ENCODE measurements around the gene RHBDL2.

RHBDL2 gene

GRCh38 chr1:38885092-38885491, 56.5 kb downstream of the RHBDL2 start:
- no peak overlapping the region for H3K4me3 ChIP-seq (ENCODE audit: low read depth, low read length)
- TF ChIP-seq MYC (IDR thresholded peaks at IDR 0.05; ENCODE audit: low read depth, low read length) (no peak), POLR2A (IDR thresholded peaks at IDR 0.05; ENCODE audit: extremely low read depth, insufficient read length) (no peak)
- DNase-seq (ENCODE audit: low read depth) = no peak

- no peak for TF ChIP-seq CTCF (IDR thresholded peaks at IDR 0.05; ENCODE audit: low read depth, low read length)
- no peak for TF ChIP-seq MYC (IDR thresholded peaks at IDR 0.05; ENCODE audit: low read depth, low read length)
- no peak for TF ChIP-seq POLR2A (IDR thresholded peaks at IDR 0.05; ENCODE audit: extremely low read depth, insufficient read length)
- TF ChIP-seq MAX (IDR thresholded peaks at IDR 0.05; ENCODE audit: low read depth, low read length) = no peak
Observed at GRCh38 chr1:38881487-38881886, 60.1 kb downstream of the RHBDL2 start, which contains the start of gene GJA9. TSS of gene GJA9 (minus strand) at chr1:38881587. CDS start at chr1:38876098, 5,489 bp downstream.

GRCh38 chr1:38875811-38876210, 65.8 kb downstream of the RHBDL2 start:
- no peak for TF ChIP-seq CTCF (IDR thresholded peaks at IDR 0.05; ENCODE audit: low read depth, low read length)
- no peak for TF ChIP-seq MAX (IDR thresholded peaks at IDR 0.05; ENCODE audit: low read depth, low read length)
- TF ChIP-seq MYC (IDR thresholded peaks at IDR 0.05; ENCODE audit: low read depth, low read length) = no peak
- no peak for TF ChIP-seq POLR2A (IDR thresholded peaks at IDR 0.05; ENCODE audit: extremely low read depth, insufficient read length)
- DNase-seq (ENCODE audit: low read depth) = no peak
- no peak overlapping the region for H3K4me3 ChIP-seq (ENCODE audit: low read depth, low read length)

More at GRCh38 chr1:38881487-38881886, 60.1 kb downstream of the RHBDL2 start, which contains the start of gene GJA9:
- no peak for DNase-seq (ENCODE audit: low read depth)
- H3K4me3 ChIP-seq (ENCODE audit: low read depth, low read length) = no peak within 1 kb of the TSS

- H3K4me3 ChIP-seq (ENCODE audit: low read depth, low read length) = peak within 1 kb of the TSS; percentile 87
- TF ChIP-seq MAX (IDR thresholded peaks at IDR 0.05; ENCODE audit: low read depth, low read length) (peak; percentile 53), CTCF (IDR thresholded peaks at IDR 0.05; ENCODE audit: low read depth, low read length) (no peak), POLR2A (IDR thresholded peaks at IDR 0.05; ENCODE audit: extremely low read depth, insufficient read length) (peak; percentile 69), MYC (IDR thresholded peaks at IDR 0.05; ENCODE audit: low read depth, low read length) (peak; percentile 22; the same call in 1 of the 2 replicates)
- peak; percentile 96 for DNase-seq (ENCODE audit: low read depth)
Observed at GRCh38 chr1:38873027-38873969, 68.3 kb downstream of the RHBDL2 start, which contains the start of gene MYCBP. TSS of gene MYCBP (minus strand) at chr1:38873348. CDS start at chr1:38873305, 43 bp downstream.

GRCh38 chr1:38872401-38873026, 69.1 kb downstream of the RHBDL2 start:
- H3K4me3 ChIP-seq (ENCODE audit: low read depth, low read length) = peak overlapping the region; percentile 87
- peak; percentile 49 for DNase-seq (ENCODE audit: low read depth)
- no peak for TF ChIP-seq CTCF (IDR thresholded peaks at IDR 0.05; ENCODE audit: low read depth, low read length)
- TF ChIP-seq MAX (IDR thresholded peaks at IDR 0.05; ENCODE audit: low read depth, low read length) = peak; percentile 22; the same call in 1 of the 2 replicates
- TF ChIP-seq POLR2A (IDR thresholded peaks at IDR 0.05; ENCODE audit: extremely low read depth, insufficient read length) = no peak
- no peak for TF ChIP-seq MYC (IDR thresholded peaks at IDR 0.05; ENCODE audit: low read depth, low read length)

- H3K4me3 ChIP-seq (ENCODE audit: low read depth, low read length) = no peak overlapping the region
- TF ChIP-seq MAX (IDR thresholded peaks at IDR 0.05; ENCODE audit: low read depth, low read length) (no peak), MYC (IDR thresholded peaks at IDR 0.05; ENCODE audit: low read depth, low read length) (no peak), CTCF (IDR thresholded peaks at IDR 0.05; ENCODE audit: low read depth, low read length) (no peak), POLR2A (IDR thresholded peaks at IDR 0.05; ENCODE audit: extremely low read depth, insufficient read length) (no peak)
- DNase-seq (ENCODE audit: low read depth) = no peak
Observed at GRCh38 chr1:38870996-38871395, 70.6 kb downstream of the RHBDL2 start.

All from NB4 (cell line).